Activated CD4-positive, alpha-beta T cell treated with anti-CD3 and anti-CD28 coated beads, Interleukin-2, amount 50 U/mL, for 4 hours (primary cell): ENCODE measurements around the gene PGR.

Experiments
- DNase-seq, 2 experiments: peaks; one replicate each; pipeline ENCODE4 v3.0.0-alpha.2; 2020

The PGR gene

GRCh38 chr11:101129203-101129943 lies at the start of gene PGR:
TSS of gene PGR (minus strand) at chr11:101129813. CDS start at chr11:101129070, 743 bp downstream.
- no peak for DNase-seq

- no peak for DNase-seq
Observed at GRCh38 chr11:101176381-101176780, 46.8 kb upstream of the PGR start.

- DNase-seq, result no peak
Observed at GRCh38 chr11:101169944-101170343, 40.3 kb upstream of the PGR start.

- no peak for DNase-seq
Observed at GRCh38 chr11:101166038-101166437, 36.4 kb upstream of the PGR start.

DNA sequence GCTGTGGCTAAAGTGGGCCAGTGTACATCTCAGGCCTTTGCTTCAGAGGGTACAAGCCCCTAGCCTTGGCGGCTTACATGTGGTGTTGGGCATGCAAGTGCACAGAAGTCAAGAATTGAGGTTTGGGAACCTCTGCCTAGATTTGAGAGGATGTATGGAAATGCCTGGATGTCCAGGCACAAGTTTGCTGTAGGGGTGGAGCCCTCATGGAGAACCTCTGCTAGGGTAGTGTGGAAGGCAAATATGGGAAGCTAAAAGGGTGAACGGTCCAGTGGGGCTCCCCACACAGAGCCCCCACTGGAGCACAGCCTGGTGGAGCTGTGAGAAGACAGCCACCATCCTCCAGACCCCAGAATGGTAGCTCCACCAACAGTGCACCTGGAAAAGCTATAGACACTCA lies 28.5 kb upstream of the PGR start:
- no peak for DNase-seq

DNA sequence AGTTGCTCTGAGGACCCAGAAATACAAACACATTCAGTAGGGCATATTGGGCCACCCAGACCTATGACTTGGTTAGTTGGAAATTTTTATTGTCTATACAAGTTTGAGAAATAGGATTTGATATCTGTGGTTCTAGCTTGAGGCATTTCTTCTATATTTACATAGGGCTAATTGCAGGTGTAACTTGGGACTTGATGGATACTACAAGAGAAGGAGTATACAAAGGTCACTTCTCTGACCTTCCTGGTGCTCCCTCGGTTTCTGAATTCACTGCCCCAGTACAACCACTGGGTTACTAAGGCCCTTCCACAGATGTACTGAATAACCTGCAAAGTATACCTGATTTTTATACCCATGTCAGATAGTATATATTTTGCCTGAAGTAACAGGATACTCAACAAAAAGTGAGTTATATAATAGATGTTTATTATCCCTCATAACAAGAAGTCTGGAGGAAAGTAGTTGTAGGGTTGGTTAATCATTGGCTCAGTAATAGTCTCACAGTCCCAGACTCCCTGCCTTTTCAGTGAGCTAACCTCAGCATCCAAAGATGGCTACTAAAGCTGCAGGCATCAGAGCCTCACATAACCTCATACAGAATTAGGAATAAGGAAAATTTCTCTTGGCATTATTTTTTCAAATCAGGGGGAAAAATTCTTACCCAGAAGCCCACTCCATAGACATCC lies 8.8 kb upstream of the PGR start:
- no peak for DNase-seq

- DNase-seq, result no peak
Observed at GRCh38 chr11:101133190-101133589, 3.6 kb upstream of the PGR start.

DNA sequence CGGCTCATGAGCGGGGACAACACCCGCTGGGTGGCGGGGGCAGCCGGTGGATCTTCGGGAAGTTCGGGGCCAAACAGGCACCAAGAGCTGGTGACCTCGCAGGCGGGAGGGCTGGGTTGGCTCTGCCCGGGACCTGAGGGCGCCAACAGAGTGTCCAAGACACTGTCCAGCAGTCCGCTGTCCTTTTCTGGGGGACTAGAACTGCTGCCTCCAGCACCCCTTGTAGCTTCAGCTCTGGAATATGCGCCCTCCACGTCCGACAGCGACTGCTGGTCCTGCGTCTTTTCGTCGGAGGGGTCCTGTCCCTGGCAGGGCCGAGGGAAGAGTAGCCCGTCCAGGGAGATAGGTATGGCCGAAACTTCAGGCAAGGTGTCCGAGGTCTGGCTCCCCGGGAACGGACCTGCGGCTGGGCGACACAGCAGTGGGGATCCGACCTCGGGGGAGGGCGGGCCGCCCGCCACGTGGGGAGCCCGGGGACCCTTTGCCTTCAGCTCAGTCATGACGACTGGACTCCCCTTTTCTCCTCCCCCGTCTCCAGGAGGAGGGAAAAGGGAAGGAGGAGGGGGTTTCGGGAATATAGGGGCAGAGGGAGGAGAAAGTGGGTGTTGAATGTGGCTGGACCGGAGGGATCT lies 926 bp downstream of the PGR start:
- no peak for DNase-seq

GRCh38 chr11:101127699-101128570 lies 1.7 kb downstream of the PGR start:
- no peak for DNase-seq

DNA sequence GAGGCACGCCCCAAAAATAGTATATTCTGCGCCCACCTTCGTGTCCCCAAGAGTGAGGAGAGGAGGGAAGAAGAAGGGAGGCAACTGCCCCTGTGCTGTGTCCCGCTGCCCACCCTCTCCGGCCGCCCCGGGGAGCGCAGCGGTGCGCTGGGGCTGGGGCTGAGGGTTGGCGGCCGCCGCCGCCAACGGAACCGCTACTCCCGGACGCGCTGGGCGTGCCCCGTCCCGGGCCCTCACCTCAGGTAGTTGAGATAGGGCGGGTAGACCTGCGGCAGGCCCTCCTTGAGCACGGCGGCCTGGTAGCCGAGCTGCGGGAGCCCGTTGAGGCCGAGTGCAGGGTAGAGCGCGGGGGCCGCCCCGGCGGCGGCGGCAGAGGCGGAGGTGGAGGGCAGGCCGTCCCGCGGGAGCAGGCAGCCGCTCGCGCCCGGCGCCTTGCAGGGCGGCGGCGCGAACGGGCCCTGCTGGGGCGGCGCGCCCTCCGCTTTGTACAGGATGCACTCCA lies 2.4 kb downstream of the PGR start:
- no peak for DNase-seq

GRCh38 chr11:101126551-101127196 lies 2.9 kb downstream of the PGR start:
- no peak for DNase-seq

DNA sequence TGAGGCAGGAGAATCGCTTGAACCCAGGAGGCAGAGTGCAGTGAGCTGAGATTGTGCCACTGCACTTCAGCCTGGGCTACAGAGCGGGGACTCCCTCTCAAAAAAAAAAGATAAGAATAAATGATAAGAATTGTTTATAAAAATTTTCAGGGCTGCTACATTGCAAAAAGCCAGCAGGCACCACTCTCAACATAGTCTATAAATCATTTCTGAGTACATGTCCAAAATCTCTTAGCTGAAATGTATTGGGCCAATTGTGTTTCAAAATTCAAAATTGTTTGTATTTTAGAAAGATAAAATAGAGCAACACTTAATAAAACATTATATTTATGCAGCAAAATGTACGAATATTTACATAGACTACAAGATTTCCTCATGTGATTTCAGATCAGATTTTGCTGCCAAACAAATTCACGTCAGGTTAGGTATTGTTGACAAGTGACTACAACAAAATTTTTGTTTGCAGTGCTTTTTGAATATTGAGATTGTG lies 13.9 kb downstream of the PGR start:
- DNase-seq, result no peak

DNA sequence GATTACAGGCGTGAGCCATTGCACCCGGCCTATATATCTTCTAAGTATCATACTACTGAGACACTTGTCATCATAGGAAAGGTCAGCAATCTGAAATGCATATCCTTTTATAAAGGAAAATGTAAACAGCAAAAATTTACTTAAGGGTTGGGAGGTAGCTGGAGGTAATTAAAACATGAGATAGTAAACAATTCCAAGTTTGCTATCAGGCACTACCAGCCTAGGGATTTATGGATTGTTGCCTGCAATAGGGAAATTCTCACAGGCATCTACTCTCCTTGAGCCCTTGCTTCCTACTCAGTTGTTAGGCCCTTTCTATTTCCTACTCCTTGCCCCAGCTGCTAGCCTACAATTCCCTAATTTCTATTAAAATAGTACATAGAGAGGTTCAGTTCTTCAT lies 16.1 kb downstream of the PGR start:
- no peak for DNase-seq

GRCh38 chr11:101104716-101105115 lies 24.9 kb downstream of the PGR start:
- DNase-seq, result no peak

GRCh38 chr11:101103433-101103832 lies 26.2 kb downstream of the PGR start:
- DNase-seq, result no peak

DNA sequence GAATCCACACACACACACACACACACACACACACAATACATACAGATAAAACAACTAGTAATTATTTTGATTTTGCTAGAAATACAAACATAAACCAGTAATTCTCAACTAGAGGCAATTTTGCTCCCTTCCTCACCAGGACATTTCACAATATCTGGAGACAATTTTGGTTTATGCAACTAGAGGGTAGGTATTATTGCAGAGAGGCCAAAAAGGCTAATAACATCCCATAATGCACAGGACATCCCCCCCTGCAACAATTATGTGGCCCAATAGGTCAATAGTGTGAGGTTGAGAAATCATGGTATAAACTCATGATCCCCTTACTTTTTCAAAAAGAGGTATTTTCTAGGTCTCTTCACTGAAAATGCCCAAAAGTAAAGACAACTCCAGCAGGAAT lies 29.0 kb downstream of the PGR start:
- no peak for DNase-seq

- no peak for DNase-seq
Observed at GRCh38 chr11:101096036-101096704, 33.4 kb downstream of the PGR start.

DNA sequence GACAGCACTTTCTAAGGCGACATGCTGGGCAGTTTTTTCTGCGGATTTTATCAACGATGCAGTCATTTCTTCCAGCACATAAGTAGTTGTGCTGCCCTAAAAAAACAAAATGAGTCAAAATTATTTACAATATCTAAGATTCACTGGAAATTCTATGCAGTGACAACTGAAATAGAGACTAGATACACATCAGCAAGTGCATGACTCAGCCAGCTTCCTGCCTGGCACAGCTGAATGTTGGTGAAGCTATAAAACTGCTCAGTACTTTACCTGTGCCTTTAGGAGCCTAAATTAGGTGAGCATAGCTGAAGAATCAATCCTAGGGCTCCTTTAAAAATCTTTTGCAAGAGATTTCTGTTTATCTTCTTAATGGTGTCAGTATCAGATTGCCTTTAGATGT lies 37.8 kb downstream of the PGR start:
- no peak for DNase-seq

DNA sequence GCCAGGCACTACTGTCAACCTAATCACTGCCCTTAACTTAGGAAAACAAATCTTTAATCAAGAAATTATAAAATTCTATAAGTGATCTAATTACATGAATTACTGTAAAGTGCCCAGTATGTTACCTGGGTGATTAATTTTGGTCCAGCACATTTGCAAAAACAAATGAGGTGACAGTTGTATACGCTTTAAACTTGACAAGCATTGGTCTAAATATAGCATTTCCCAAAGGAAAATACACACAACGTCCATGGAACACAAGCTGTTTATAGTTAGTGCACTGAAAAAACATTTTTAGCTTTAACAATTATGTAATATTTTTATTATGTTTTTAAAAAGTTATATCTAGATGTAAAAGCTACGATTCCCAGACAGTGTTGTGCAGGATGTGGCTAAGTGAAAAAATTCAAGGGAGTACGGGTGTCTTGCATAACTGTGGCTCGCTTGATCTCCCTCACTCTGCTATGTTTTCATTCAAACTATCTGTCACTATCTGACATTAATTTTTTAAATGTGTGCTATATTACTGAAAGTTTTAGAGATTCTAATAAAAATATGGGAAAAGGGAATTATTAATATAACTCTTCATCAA lies 38.8 kb downstream of the PGR start:
- DNase-seq, result no peak

DNA sequence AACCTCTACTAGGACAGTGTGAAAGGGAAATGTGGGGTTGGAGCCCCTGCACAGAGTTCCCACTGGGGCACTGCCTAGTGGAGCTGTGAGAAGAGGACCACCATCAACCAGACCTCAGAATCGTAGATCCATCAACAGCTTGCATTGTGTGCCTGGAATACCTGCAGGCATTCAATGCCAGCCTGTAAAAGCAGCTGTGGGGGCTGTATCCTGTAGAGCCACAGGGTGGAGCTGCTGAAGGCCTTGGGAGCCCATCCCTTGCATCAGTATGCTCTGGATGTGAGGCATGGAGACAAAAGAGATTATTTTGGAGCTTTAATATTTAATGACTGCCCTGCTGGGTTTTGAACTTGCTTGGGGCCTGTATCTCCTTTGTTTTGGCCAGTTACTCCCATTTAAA lies 46.3 kb downstream of the PGR start:
- no peak for DNase-seq

GRCh38 chr11:101082813-101083212 lies 46.8 kb downstream of the PGR start:
- no peak for DNase-seq
